Panc1 (cell line): Measurements from ENCODE around the gene SHC4. TPM values are rescaled to one million over a fixed set of nuclear protein-coding genes. Genes with fewer than 3 reads are reported as not detected.

Source experiments
- ATAC-seq: fragments of 200-7000 bp; cut with Tn5 transposase; 2 replicates; pipeline ENCODE4 v1.9.1; 2020; ENCODE audit warnings: mild to moderate bottlenecking, moderate library complexity
- BruUV-seq: library from RNA; stranded (reverse); fragments of 400-500 nt; replicated peaks from 2 replicates; lab custom pipeline; 2021; lab: Mats Ljungman, UMichigan
- CTCF ChIA-PET: fragments of 300-600 bp; sonication (Branson Sonifier 250); formaldehyde crosslinking; loops from one replicate; lab custom pipeline; 2022; ENCODE audit warnings: antibody characterized with exemption; lab: Charles Lee
- POLR2A ChIA-PET: fragments of 300-600 bp; sonication (Branson Sonifier 250); formaldehyde crosslinking; loops from one replicate; lab custom pipeline; 2022; ENCODE audit warnings: antibody characterized with exemption; lab: Charles Lee
- DNase-seq: peaks from one replicate; pipeline ENCODE4 v3.0.0-alpha.2; 2010; ENCODE audit warnings: low read depth, low spot score
- H3K27ac ChIP-seq: 2 replicates; pipeline ENCODE4 v1.5.1; 2011; ENCODE audit warnings: mild to moderate bottlenecking, low read length, inconsistent platforms
- H3K27me3 ChIP-seq: fragments of 200-500 bp; sonication (Bioruptor generic); 2 replicates; pipeline ENCODE4 v1.6.0; 2014; ENCODE audit warnings: low read length, inconsistent platforms; ENCODE audit not compliant: control insufficient read depth, insufficient read depth
- H3K36me3 ChIP-seq: fragments of 200-500 bp; sonication (Bioruptor generic); 2 replicates; pipeline ENCODE4 v1.5.1; 2014; ENCODE audit warnings: inconsistent platforms, mild to moderate bottlenecking, low read length, moderate library complexity; ENCODE audit not compliant: control insufficient read depth, insufficient read depth
- H3K4me1 ChIP-seq: 2 replicates; pipeline ENCODE4 v1.5.1; 2011; ENCODE audit warnings: inconsistent platforms, mild to moderate bottlenecking, low read length, moderate library complexity; ENCODE audit not compliant: control insufficient read depth, insufficient read depth
- H3K4me3 ChIP-seq, 2 experiments: 2 replicates each; pipeline ENCODE4 v1.5.1; 2011 to 2012; ENCODE audit warnings: low read depth in 2 of 2, low read length in 2 of 2, mild to moderate bottlenecking in 2 of 2, inconsistent platforms in 1 of 2, moderate library complexity in 1 of 2
- H3K9me3 ChIP-seq: fragments of 200-500 bp; sonication (Bioruptor generic); 2 replicates; pipeline ENCODE4 v1.5.1; 2014; ENCODE audit warnings: low read depth, mild to moderate bottlenecking, inconsistent platforms, low read length, moderate library complexity; ENCODE audit not compliant: control insufficient read depth, insufficient read depth
- CTCF ChIP-seq: fragments of 450-650 bp; IDR thresholded peaks from 2 replicates; pipeline ENCODE4 v1.5.1; 2017; ENCODE audit warnings: mild to moderate bottlenecking
- POLR2AphosphoS5 ChIP-seq: IDR thresholded peaks from 2 replicates; pipeline ENCODE4 v1.6.1; 2012; ENCODE audit warnings: mild to moderate bottlenecking, low read depth, low read length, moderate library complexity
- SIN3A ChIP-seq: IDR thresholded peaks from 2 replicates; pipeline ENCODE4 v1.6.1; 2012; ENCODE audit warnings: low read depth, mild to moderate bottlenecking, low read length, moderate library complexity, borderline replicate concordance; ENCODE audit not compliant: insufficient read depth
- TCF7L2 ChIP-seq: IDR thresholded peaks from 2 replicates; pipeline ENCODE4 v1.6.1; 2011; ENCODE audit warnings: mild to moderate bottlenecking, low read depth, low read length, inconsistent platforms
- in situ Hi-C: cut with HindIII; loops from 2 replicates; pipeline ENCODE4 v1.10.0; 2016; ENCODE audit warnings: low sequenced_read_pairs, low pct_unique_long_range_greater_than_20kb
- intact Hi-C: fragments of 100-400 bp; cut with micrococcal nuclease; formaldehyde crosslinking; loops from one replicate; pipeline ENCODE4 v1.10.0; 2022; ENCODE audit not compliant: unreplicated experiment
- total RNA-seq: library from RNA; stranded (reverse); gene quantifications from one replicate; pipeline ENCODE4 v1.2.1, GENCODE V29; 2021; ENCODE audit not compliant: unreplicated experiment
- TF ChIP-seq, protein P1 (sequence below), 2 experiments: IDR thresholded peaks; 2 replicates each; pipeline ENCODE4 v1.6.1; 2011 to 2012; ENCODE audit warnings: low read depth in 2 of 2, control low read depth in 1 of 2, low read length in 1 of 2, mild to moderate bottlenecking in 1 of 2, moderate library complexity in 1 of 2; ENCODE audit not compliant: insufficient read depth in 1 of 2

Gene SHC4
- total RNA-seq, 1 experiment from 2014 or later: 0.10 TPM

- peaks cover 15% of the 10 kb centered on the region; the same call in 1 of the 2 replicates for H3K4me1 ChIP-seq
- ChIA-PET CTCF (no interaction called here), POLR2A (no interaction called here)
- peaks cover 2% of the 10 kb centered on the region; the same call in 1 of the 2 replicates for H3K36me3 ChIP-seq
- TF ChIP-seq, protein P1, sequence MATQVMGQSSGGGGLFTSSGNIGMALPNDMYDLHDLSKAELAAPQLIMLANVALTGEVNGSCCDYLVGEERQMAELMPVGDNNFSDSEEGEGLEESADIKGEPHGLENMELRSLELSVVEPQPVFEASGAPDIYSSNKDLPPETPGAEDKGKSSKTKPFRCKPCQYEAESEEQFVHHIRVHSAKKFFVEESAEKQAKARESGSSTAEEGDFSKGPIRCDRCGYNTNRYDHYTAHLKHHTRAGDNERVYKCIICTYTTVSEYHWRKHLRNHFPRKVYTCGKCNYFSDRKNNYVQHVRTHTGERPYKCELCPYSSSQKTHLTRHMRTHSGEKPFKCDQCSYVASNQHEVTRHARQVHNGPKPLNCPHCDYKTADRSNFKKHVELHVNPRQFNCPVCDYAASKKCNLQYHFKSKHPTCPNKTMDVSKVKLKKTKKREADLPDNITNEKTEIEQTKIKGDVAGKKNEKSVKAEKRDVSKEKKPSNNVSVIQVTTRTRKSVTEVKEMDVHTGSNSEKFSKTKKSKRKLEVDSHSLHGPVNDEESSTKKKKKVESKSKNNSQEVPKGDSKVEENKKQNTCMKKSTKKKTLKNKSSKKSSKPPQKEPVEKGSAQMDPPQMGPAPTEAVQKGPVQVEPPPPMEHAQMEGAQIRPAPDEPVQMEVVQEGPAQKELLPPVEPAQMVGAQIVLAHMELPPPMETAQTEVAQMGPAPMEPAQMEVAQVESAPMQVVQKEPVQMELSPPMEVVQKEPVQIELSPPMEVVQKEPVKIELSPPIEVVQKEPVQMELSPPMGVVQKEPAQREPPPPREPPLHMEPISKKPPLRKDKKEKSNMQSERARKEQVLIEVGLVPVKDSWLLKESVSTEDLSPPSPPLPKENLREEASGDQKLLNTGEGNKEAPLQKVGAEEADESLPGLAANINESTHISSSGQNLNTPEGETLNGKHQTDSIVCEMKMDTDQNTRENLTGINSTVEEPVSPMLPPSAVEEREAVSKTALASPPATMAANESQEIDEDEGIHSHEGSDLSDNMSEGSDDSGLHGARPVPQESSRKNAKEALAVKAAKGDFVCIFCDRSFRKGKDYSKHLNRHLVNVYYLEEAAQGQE (IDR thresholded peaks at IDR 0.05; ENCODE audit: insufficient read depth in 1 of 2, low read depth in 2 of 2, low read length in 1 of 2): no peak
- TF ChIP-seq CTCF (no peak), POLR2AphosphoS5 (no peak), SIN3A (no peak), TCF7L2 (no peak)
- intact Hi-C loops: no loop called here
- in situ Hi-C loops: no loop called here
- H3K4me3 ChIP-seq: no peak overlapping the region
- H3K27ac ChIP-seq: no peak overlapping the region
- H3K9me3 ChIP-seq: no peaks in the 10 kb centered on the region
- DNase-seq (no peak), ATAC-seq (no peak)
- no peaks in the 10 kb centered on the region; the same call in 1 of the 2 replicates for H3K27me3 ChIP-seq
- BruUV-seq: no TSS peak
These were observed 80.0 kb downstream of the SHC4 start for GRCh38 chr15:48883699-48884098.

DNA sequence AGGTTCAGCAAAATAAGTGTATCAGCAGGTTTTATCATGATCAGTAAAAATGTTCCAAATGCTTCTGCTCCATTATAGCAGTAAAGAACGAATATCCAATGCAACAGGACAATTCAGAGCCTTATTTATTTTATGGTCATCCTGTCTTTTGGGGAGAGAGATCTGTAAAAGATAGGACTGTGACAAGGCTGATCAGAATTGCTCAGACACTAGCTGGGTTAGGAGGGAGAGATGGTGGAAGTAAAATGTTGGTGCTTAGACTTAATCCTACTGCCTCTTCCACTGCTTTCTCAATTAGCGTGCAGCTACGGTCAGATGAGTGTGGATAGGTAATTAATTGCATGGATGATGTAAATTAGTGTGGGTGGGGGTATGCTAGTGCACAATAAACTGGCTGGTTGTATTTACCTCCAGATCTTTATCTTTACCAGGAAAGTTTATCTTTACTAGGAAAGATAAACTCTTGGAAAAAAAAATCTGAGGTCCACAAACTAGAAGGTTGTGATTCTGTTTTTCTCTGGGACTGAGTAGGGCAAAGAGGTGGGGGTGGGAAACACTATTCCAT, 83.6 kb downstream of the SHC4 start:
- intact Hi-C loops: no loop called here
- no peaks in the 10 kb centered on the region for H3K9me3 ChIP-seq
- CTCF ChIA-PET: no interaction called here
- H3K4me3 ChIP-seq: no peak overlapping the region
- peaks cover 6% of the 10 kb centered on the region; the same call in 1 of the 2 replicates for H3K36me3 ChIP-seq
- peaks cover 15% of the 10 kb centered on the region; the same call in 1 of the 2 replicates for H3K4me1 ChIP-seq
- H3K27me3 ChIP-seq: no peaks in the 10 kb centered on the region; the same call in 1 of the 2 replicates
- BruUV-seq: no TSS peak
- H3K27ac ChIP-seq: no peak overlapping the region; the same call in 1 of the 2 replicates
- DNase-seq: no peak
- in situ Hi-C loops: no loop called here
- POLR2A ChIA-PET: no interaction called here
- no peak for ATAC-seq
- TF ChIP-seq POLR2AphosphoS5: no peak
- no peak for TF ChIP-seq TCF7L2
- TF ChIP-seq SIN3A: no peak
- TF ChIP-seq CTCF: no peak
- TF ChIP-seq, protein P1 (IDR thresholded peaks at IDR 0.05; ENCODE audit: insufficient read depth in 1 of 2, low read depth in 2 of 2, low read length in 1 of 2): no peak
